HG03060 (cell line): Measurements from ENCODE around the gene KIF18A.
"Not testable (repeated sequence)": the region's sequence is repeated elsewhere in the genome, so short reads cannot be mapped to it uniquely, and the experiment has no call there.

ENCODE experiments used
- ATAC-seq: cut with Tn5 transposase; IDR thresholded peaks from one replicate; pipeline ENCODE4 v1.9.1; 2021; ENCODE audit warnings: low read depth, moderate number of reproducible peaks; ENCODE audit not compliant: unreplicated experiment

The KIF18A gene

GRCh38 chr11:28107191-28107749, 686 bp downstream of the KIF18A start:
- no peak for ATAC-seq

GRCh38 chr11:28106353-28107043, 1.5 kb downstream of the KIF18A start:
- ATAC-seq, result no peak

- ATAC-seq, result no peak
Measured at GRCh38 chr11:28105869-28106268, 2.1 kb downstream of the KIF18A start.

GRCh38 chr11:28104984-28105383, 3.0 kb downstream of the KIF18A start:
- ATAC-seq, result no peak

DNA sequence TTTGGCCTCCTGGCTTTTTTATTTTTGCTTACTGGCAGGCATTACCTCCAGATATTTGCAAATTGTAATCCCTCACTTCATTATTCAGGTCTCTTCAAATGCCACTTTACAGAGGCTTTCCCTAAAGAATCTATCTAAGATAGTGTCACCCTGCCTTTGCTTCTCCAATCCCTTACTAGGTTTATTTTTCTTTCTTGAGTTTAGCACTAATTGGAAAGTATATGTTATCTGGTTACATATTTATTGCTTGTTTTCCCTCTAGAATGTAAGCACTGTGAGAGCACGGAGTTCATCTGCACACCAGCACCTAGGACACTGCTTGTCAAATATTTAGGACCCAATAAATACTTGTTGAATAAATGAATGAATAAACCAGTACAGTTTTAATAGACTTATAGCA, 3.5 kb downstream of the KIF18A start:
- no peak for ATAC-seq

DNA sequence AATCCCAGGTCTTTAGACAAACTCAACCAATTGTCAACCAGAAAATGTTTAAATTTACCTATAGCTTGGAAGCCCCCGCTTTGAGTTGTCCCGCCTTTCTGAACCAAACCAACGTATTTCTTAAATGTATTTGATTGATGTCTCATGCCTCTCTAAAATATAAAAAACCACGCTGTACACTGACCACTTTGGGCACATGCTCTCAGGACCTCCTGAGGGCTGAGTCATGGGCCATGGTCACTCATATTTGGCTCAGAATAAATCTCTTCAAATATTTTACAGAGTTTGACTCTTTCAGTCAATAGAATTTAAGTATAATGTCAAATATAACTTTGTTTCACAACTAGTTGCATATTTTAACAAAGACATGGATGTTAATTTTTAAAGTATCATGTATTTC, 5.7 kb downstream of the KIF18A start:
- ATAC-seq, result not testable (repeated sequence)

DNA sequence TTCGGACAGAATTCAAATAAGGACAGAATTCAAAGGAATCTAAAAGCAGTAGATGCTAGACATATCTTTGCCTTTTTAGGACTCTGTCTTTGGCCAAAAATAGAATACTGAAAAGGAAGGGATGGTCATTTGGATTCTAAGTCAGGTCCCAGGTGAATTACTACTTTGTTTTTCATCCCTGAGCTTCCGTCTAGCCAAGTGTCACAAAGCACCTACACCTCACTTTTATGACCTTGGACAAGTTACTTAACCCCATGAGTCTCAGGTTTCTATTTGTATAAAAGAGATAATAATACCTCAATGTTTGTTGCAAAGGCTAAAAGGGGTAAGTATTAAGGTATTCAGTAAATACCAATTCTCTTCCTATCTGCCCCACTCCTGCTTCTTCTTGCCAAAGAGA, 7.3 kb downstream of the KIF18A start:
- no peak for ATAC-seq

- no peak for ATAC-seq
Measured at GRCh38 chr11:28099715-28100114, 8.2 kb downstream of the KIF18A start.

DNA sequence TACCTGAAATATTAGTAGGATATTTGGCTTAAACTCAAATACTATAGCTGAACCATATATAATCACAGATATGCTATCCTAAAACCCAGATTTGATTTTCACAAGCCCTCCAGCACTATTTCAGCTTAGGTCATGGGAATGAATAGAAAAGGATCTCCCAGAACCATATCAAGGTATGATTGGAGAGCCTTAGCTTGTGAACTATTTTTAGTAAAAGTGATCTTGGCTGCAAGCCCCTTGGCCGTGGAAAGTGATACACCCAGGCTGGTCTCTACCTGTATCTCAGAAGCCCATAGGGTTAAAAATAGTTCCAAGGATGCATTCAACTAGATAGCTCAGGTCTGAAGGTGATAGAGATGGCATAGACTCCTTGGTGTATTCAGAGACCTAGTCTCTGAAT, 9.7 kb downstream of the KIF18A start:
- ATAC-seq, result no peak

GRCh38 chr11:28092786-28093185, 15.2 kb downstream of the KIF18A start:
- ATAC-seq, result no peak

- no peak for ATAC-seq
Measured at GRCh38 chr11:28090052-28090749, 17.8 kb downstream of the KIF18A start.

- ATAC-seq, result no peak
Measured at GRCh38 chr11:28089378-28089777, 18.6 kb downstream of the KIF18A start.

DNA sequence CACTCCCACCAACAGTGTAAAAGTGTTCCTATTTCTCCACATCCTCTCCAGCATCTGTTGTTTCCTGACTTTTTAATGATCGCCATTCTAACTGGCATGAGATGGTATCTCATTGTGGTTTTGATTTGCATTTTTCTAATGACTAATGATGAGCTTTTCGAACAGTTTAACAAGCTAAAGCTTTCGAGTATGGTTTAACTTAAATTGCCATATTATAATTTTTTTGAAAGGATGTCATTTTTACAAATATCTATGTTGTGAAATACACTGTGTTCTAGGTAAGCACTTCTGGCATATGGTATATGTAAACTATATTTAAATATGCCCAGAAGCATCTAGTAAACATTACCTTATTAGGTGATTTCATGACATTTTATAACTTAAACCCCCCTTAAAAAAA, 20.3 kb downstream of the KIF18A start:
- not testable (repeated sequence) for ATAC-seq

- ATAC-seq, result not testable (repeated sequence)
Measured at GRCh38 chr11:28087192-28087591, 20.8 kb downstream of the KIF18A start.

- no peak for ATAC-seq
Measured at GRCh38 chr11:28086569-28086968, 21.4 kb downstream of the KIF18A start.

GRCh38 chr11:28083118-28083517, 24.8 kb downstream of the KIF18A start:
- no peak for ATAC-seq

- ATAC-seq, result no peak
Measured at GRCh38 chr11:28077521-28077920, 30.4 kb downstream of the KIF18A start.

DNA sequence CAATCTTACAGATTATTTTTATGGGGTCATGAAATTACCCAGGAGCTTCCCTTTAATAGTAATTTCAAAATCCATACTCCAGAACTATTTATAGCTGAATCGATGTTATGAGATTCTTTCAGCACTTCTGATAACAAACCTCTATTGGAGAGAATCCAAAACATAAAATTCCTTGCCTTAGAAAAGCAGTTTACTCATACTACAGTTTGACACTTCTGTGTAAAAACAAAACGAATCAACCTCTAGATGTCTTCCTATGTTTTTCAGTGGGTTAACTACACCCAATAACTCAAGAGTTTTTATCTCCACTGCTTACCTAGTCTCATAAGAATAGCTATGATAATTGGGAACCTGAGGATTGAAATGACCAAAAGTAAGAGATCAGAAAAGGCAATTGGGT, 35.6 kb downstream of the KIF18A start:
- no peak for ATAC-seq

GRCh38 chr11:28071305-28071704, 36.7 kb downstream of the KIF18A start:
- ATAC-seq, result no peak

DNA sequence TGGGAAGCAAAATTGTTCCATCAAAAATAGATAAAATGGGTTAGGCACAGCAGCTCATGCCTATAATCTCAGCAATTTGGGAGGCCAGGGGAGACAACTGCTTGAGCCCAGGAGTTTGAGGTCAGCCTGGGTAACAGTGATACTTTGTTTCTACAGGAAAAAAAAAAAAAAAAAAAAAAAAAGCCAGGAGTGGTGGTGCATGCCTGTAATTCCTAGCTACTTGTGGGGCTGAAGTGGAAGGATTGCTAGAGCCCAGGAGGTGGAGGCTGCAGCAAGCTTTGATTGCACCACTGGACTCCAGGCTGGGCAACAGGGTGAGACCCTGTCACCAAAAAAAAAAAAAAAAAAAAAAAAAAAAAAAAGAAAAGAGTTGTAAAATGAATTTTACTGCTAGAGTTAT, 49.6 kb downstream of the KIF18A start:
- ATAC-seq, result no peak

GRCh38 chr11:28054821-28055220, 53.1 kb downstream of the KIF18A start:
- ATAC-seq, result no peak
